ENCODE results near the gene STK32B.

The STK32B gene

DNA sequence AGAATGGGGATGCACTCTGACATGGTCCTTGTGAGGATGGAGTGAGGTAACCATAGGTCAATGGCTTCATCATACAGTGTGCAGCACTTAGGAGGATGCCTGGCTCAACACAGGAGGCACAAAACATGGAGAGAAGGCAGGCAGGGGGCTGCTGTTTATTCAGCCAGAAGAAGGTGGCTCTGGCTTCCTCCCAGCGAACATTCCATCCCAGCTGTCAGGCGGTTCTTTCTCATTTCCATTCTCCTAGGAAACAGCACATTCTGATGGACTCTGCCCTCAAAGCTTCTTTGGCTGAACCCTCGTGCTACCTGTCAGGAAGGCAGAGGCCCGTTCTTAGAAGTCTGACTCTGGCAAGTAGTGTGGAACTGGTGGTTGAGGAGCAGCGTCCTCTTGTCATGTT lies 18.6 kb downstream of the STK32B start:
- DNase-seq (ENCODE audit: low read depth), result no peak

DNA sequence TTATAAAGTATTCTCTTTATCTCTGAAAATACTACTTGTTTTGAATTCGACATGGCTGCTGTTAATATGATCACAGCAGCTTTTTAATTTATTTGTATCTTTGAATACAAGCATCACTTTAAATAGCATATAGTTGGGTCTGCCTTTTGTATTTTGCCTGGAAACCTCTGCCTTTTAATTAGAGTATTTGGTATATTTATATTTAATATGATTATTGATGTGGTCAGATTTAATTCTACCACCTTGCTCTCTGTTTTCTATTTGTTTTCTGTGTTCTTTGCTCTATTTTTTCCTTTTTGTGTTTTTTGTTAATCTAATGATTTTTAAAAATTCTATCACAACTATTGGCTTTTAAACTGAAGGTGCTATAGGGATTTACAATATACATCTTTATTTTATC lies 21.7 kb downstream of the STK32B start:
- DNase-seq (ENCODE audit: low read depth), result no peak

GRCh38 chr4:5078009-5078408 lies 26.7 kb downstream of the STK32B start:
- DNase-seq (ENCODE audit: low read depth), result no peak

DNA sequence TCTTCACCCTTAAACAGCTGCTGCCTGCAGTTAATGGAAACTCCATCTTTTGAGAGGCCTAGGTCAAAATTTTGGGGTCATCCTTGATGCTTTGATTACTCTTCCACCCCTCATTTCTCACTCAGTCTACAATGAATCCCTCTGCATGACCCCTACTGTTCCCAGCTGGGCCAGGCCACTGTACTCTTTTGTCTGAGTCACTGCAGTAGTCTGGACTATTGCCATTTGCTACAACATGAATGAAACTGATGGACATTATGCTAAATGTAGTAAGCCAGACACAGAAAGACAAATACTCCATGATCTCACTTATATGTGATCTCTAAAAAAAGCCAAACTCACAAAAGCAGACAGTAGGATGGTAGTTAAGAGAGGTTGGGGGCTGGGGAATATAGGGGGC lies 28.3 kb downstream of the STK32B start:
- DNase-seq (ENCODE audit: low read depth), result no peak

- no peak for DNase-seq (ENCODE audit: low read depth)
These were observed 30.2 kb downstream of the STK32B start for GRCh38 chr4:5081441-5081999.

DNA sequence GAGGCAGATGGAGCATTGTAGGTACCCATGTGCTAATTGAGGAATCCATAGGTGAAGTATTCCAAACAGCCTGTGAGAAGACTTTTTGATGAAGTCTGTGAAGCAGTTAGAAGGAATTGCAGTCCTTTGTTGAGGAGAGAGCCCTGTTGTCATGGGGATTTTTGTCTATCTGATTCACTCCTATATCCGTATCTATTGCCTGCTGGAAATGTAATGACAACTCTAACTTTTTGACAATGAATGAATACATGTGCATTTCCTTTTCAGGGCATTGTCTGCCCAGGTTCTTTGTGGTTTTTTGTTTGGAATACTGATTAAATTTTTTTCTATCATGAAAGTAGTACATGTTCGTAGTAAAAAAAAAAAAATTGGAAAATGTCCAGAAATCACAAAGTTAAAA lies 31.1 kb downstream of the STK32B start:
- no peak for DNase-seq (ENCODE audit: low read depth)

GRCh38 chr4:5084911-5085475 lies 33.7 kb downstream of the STK32B start:
- no peak for DNase-seq (ENCODE audit: low read depth)

DNA sequence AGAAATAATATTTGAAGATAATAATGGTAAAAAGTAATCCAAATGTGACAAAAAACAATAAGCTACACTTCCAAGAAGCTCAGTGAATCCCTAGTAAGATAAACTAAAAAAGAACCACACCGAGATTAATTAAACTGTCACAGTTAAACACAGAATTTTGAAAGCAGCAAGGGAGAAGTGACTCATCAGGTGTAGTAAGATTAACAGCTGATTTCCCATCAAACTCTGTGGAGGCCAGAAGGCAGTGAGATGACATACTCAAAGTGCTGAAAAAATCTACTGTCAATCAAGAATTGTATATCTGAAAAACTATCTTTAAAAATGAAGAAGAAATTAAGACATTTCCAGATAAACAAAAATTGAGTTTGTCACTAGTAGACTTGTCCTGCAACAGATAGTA lies 35.3 kb downstream of the STK32B start:
- DNase-seq (ENCODE audit: low read depth), result no peak

DNA sequence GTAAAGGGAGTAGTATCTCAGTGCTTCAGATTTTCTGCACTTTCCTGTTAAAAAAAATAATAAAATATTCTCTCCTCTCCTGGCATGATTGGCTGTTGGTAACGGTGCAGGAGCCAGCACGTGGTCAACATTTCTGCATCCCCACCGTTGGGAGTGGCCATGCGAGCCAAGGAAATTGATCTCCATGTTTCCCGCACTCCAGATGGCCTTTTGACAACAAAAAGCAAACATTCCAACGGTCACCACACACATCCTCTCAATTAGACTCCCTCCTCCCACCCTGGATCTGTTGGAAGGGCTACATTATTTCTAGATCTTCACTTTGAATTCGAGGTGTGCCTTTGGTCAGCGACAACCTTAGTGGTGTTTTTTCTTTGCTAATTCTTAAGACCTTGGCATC lies 45.0 kb downstream of the STK32B start:
- no peak for DNase-seq (ENCODE audit: low read depth)

- no peak for DNase-seq (ENCODE audit: low read depth)
These were observed 46.9 kb downstream of the STK32B start for GRCh38 chr4:5098176-5098575.

DNA sequence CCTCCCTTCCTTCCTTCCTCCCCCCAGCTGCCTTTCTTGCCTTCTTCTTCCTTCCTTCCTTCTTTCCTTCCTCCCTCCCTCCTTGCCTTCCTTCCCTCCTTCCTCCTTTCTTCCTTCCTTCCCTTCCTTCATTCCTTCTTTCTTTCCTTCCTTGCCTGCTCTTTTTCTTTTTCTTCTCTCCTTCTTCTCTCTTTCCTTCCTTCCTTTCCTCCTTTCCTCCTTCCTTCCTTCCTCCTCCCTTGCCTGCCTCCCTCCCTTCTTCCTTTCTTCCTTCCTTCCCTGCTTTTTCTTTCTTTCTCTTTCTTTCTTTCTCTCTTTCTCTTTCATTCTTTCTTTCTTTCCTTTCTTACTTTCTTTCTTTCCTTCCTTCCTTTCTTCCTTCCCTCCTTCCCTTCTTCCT lies 49.1 kb downstream of the STK32B start:
- DNase-seq (ENCODE audit: low read depth), result no peak

DNA sequence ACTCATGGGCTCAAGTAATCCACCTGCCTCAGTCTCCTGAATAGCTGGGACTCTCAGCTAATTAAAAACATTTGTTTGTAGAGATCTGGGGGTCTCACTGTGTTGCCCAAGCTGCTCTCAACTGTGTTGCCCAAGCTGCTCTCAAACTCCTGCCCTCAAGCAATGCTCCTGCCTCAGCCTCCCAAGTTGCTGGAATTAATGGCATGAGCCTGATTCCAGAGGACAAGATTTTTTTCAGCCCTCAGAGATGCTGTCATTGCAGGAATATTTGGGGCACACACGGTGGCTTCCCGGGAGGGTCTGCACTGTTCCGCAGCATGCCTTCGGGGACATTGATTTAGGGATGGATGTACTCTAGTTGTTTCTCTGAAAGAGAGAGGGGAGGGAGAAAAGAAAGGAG lies 49.7 kb downstream of the STK32B start:
- DNase-seq (ENCODE audit: low read depth), result no peak

DNA sequence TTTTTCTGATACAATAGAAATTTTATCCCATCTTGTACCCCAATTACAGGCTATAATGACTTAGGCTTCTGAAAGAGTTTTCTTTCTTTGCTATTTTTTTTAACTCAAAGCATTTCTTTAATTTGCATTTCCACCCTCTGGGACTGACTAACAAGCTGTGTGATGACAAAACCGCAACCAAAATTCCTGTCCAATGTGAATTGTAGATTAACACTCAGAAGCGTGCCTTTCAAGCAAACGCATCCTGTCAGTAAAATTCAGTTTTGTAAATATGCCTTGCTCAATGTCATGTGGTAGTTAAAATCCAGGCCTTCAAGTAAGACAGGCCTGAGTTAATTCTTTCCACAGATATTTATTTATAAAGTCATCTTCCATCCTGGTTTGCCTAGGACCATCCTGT lies 50.3 kb downstream of the STK32B start:
- no peak for DNase-seq (ENCODE audit: low read depth)

DNA sequence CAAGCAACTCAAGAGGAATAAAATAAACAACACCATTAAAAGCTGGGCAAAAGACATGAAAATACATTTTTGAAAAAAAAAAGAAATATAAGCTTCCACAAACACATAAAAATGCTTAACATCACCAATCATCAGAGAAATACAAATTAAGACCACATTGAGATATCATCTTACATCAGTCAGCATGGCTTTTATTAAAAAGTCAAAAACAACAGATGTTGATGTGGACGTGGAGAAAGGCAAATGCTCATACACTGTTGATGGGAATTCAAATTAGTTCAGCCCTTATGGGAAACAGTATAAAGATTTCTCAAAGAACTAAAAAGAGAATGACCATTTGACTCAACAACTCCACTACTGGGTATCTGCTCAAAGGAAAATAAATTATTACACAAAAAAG lies 59.6 kb downstream of the STK32B start:
- DNase-seq (ENCODE audit: low read depth), result no peak

DNA sequence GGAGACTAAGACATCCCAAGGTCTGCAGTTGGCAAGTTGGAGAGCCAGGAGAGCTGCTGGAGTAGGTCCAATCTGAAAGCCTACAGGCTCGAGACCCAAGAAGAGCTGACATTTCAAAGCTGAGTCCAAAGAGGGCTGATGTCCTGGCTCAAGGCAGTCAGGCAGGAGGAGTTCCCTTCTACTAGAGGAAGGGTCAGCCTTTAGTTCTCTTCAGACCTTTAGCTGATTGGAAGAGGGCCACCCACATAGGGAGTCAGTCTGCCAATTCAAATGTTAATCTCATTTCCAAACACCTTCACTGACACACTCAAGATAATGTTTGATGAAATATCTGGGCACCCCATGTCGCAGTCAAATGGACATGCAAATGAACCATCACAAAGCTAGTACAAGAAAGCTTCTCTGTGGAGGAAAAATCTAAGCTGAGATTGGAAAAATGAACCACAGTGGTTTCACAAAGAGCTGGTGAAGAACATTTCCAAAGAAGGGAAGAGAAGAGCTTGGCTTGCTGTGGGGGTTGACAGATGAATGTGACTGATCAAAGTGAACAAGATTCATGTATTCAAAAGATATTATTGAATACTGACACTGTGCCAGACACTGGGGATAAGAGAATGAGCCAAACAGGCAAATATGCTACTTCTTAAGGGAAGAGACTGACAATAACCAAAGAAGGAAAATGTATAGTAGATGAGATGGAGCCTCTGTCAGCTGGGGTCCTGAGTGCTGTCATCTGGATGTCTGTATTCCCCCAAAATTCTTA lies 61.2 kb downstream of the STK32B start:
- no peak for DNase-seq (ENCODE audit: low read depth)

DNA sequence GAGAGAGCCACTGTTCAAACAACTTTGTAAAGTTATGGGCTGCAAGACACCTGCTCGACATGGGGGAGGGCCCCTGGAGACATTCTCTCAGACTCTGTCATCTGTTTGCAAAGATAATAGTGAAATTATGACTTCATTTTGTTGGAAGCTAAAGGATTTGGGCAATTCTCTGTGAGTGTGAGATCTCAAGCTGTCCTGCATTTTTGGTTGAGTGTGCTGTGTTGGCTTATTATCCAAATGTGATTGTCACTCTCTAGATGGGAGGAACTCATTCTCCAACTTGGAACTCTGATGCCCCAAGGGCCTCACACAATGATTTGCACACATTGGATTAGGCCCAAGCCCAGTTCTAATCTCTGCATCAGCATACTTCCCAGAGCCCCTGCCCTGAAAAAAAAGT lies 63.7 kb downstream of the STK32B start:
- peak; percentile 46 for DNase-seq (ENCODE audit: low read depth)

- DNase-seq (ENCODE audit: low read depth), result no peak
These were observed 67.0 kb downstream of the STK32B start for GRCh38 chr4:5118091-5118786.

DNA sequence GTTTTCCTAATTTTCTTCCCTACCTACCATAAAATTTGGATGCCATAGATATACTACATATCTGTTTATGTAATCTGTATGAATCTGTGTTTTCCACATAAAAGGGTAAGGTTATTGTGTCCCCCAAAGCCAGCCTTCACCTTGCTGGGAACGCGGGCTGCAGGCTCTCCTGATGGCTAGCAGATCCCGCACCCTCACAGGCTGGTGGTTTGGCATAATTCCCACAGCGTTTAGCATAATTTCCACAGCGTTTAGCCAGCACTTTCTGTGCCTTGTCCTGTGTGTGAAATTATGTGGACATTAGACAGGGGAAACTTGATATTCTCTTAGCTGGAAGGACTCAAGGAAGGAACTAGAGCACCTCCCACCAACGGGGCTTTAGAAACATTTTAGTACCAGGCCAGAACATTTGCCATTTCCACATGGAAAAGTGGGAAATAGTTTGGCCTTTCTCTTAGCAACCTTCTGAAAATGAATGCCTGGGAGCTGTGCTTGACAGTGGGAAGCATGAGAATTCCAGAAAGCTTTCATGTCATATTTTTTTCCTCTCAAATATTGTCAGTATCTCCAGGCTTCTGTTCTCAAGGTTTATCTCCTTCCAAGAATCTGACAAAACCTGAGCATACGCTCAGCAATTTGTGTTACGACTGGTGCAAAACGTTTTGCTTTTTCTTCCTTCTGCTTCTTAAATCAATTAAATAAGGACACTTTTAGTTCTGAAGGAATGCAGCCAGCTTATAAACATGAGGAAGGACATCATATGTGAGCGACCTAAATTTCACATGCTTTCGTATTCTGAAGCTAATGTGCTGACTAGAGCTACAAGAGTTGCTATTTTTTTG lies 67.9 kb downstream of the STK32B start:
- no peak for DNase-seq (ENCODE audit: low read depth)

GRCh38 chr4:5120067-5120466 lies 68.8 kb downstream of the STK32B start:
- no peak for DNase-seq (ENCODE audit: low read depth)

DNA sequence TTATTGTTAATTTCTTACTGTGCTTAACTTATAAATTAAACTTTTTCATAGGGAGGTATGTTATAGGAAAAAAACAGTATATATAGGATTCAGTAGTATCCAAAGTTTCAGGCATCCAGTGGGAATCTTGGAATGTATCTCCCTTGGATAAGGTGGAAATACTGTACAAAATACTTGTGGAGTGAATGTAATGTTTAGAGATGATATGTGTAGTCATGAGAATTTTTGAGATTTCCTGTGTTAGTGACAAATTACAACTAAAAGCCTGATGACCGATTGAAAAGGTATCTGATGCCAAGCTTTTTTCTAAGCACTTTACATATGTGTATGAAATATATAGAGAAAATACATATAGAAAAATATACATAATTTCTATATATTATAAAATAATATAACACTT lies 69.2 kb downstream of the STK32B start:
- DNase-seq (ENCODE audit: low read depth), result no peak

DNA sequence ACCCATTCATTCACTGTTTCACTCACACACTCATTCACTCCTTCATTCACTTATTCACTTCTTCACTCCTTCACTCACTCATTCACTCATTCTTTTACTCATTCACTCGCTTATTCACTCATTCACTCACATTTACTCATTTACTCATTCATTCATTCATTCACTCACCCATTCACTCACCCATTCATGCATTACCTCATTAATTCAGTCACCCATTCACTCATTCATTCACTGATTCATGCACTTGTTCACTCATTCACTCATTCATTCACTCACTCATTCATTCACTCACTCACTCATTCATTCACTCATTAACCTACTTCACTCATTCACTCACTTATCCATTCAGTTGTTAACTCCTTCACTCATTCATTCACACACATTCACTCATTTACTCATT lies 70.8 kb downstream of the STK32B start:
- no peak for DNase-seq (ENCODE audit: low read depth)

GRCh38 chr4:5124876-5125275 lies 73.6 kb downstream of the STK32B start:
- no peak for DNase-seq (ENCODE audit: low read depth)
